Measurements from ENCODE around the gene LRP1B.

DNA sequence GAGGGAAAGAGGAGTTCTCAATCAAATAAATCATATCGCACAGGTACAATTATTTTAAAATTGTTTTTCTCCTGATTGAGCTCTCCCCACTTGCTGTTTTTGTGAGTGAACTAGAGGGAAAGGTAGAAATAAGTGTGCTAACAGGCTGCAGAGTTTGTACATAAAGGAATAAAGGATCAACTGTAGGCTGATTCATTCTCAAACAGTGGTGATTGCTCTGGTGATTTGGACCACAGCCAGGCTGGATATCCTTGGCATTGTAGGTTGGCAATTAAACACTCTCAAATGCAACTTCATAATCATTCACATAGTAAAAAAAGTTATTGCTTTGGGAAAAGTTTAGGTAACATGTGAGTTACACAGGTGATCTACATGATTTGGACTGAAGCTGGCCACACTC lies 29.8 kb downstream of the LRP1B start:
- TF ChIP-seq, protein P1, sequence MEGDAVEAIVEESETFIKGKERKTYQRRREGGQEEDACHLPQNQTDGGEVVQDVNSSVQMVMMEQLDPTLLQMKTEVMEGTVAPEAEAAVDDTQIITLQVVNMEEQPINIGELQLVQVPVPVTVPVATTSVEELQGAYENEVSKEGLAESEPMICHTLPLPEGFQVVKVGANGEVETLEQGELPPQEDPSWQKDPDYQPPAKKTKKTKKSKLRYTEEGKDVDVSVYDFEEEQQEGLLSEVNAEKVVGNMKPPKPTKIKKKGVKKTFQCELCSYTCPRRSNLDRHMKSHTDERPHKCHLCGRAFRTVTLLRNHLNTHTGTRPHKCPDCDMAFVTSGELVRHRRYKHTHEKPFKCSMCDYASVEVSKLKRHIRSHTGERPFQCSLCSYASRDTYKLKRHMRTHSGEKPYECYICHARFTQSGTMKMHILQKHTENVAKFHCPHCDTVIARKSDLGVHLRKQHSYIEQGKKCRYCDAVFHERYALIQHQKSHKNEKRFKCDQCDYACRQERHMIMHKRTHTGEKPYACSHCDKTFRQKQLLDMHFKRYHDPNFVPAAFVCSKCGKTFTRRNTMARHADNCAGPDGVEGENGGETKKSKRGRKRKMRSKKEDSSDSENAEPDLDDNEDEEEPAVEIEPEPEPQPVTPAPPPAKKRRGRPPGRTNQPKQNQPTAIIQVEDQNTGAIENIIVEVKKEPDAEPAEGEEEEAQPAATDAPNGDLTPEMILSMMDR (IDR thresholded peaks at IDR 0.05; ENCODE audit: poor library complexity, severe bottlenecking) = no peak
- TF ChIP-seq EZH2 (IDR thresholded peaks at IDR 0.05; ENCODE audit: borderline replicate concordance, insufficient read depth, low read length, poor library complexity, severe bottlenecking) (no peak), RAD21 (conservative IDR thresholded peaks at IDR 0.05) (no peak), TAF1 (IDR thresholded peaks at IDR 0.05; ENCODE audit: low read depth) (no peak), MXI1 (conservative IDR thresholded peaks at IDR 0.05; ENCODE audit: poor library complexity, severe bottlenecking) (no peak), EP300 (conservative IDR thresholded peaks at IDR 0.05; ENCODE audit: poor library complexity, severe bottlenecking) (no peak), POLR2AphosphoS5 (IDR thresholded peaks at IDR 0.05) (no peak), SMC3 (conservative IDR thresholded peaks at IDR 0.05; ENCODE audit: poor library complexity) (no peak)
- TF ChIP-seq, protein P2, sequence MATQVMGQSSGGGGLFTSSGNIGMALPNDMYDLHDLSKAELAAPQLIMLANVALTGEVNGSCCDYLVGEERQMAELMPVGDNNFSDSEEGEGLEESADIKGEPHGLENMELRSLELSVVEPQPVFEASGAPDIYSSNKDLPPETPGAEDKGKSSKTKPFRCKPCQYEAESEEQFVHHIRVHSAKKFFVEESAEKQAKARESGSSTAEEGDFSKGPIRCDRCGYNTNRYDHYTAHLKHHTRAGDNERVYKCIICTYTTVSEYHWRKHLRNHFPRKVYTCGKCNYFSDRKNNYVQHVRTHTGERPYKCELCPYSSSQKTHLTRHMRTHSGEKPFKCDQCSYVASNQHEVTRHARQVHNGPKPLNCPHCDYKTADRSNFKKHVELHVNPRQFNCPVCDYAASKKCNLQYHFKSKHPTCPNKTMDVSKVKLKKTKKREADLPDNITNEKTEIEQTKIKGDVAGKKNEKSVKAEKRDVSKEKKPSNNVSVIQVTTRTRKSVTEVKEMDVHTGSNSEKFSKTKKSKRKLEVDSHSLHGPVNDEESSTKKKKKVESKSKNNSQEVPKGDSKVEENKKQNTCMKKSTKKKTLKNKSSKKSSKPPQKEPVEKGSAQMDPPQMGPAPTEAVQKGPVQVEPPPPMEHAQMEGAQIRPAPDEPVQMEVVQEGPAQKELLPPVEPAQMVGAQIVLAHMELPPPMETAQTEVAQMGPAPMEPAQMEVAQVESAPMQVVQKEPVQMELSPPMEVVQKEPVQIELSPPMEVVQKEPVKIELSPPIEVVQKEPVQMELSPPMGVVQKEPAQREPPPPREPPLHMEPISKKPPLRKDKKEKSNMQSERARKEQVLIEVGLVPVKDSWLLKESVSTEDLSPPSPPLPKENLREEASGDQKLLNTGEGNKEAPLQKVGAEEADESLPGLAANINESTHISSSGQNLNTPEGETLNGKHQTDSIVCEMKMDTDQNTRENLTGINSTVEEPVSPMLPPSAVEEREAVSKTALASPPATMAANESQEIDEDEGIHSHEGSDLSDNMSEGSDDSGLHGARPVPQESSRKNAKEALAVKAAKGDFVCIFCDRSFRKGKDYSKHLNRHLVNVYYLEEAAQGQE (IDR thresholded peaks at IDR 0.05; ENCODE audit: borderline replicate concordance) = no peak

All from neural cell (in vitro differentiated cells).